OCI-LY1 (cell line): ENCODE results near the gene ZG16B.

Source experiments
- H2AFZ ChIP-seq: fragments of 200-600 bp; sonication (generic), shearing (Covaris generic); 2 replicates; pipeline ENCODE4 v1.6.0; 2014; ENCODE audit warnings: antibody characterized with exemption, mild to moderate bottlenecking, low read length
- H3F3A ChIP-seq: fragments of 200-600 bp; sonication (generic), shearing (Covaris generic); 2 replicates; pipeline ENCODE4 v1.6.0; 2014; ENCODE audit warnings: mild to moderate bottlenecking, antibody characterized with exemption, low read length, moderate library complexity; ENCODE audit not compliant: insufficient read depth
- H3K27ac ChIP-seq: fragments of 200-600 bp; sonication (generic); 2 replicates; pipeline ENCODE4 v1.5.1; 2014; ENCODE audit warnings: low read length, mixed run types, mild to moderate bottlenecking, low read depth; ENCODE audit not compliant: poor library complexity, severe bottlenecking
- H3K27me3 ChIP-seq: fragments of 200-600 bp; sonication (generic); 2 replicates; pipeline ENCODE4 v1.6.0; 2014; ENCODE audit warnings: antibody characterized with exemption, mild to moderate bottlenecking, low read length, moderate library complexity; ENCODE audit not compliant: insufficient read depth
- H3K36me3 ChIP-seq: fragments of 200-600 bp; sonication (generic); 2 replicates; pipeline ENCODE4 v1.6.1; 2014; ENCODE audit warnings: mild to moderate bottlenecking, antibody characterized with exemption, low read length, moderate library complexity, mixed read lengths; ENCODE audit not compliant: insufficient read depth
- H3K4me1 ChIP-seq: fragments of 200-600 bp; sonication (generic); 2 replicates; pipeline ENCODE4 v1.5.1; 2014; ENCODE audit warnings: mild to moderate bottlenecking, low read length, moderate library complexity; ENCODE audit not compliant: insufficient read depth, severe bottlenecking
- H3K4me2 ChIP-seq: fragments of 200-600 bp; sonication (generic), shearing (Covaris generic); 2 replicates; pipeline ENCODE4 v1.6.1; 2014; ENCODE audit warnings: low read length
- H3K4me3 ChIP-seq: fragments of 200-600 bp; sonication (generic); 2 replicates; pipeline ENCODE4 v1.5.1; 2014; ENCODE audit warnings: low read length, low read depth, mild to moderate bottlenecking, mixed read lengths; ENCODE audit not compliant: poor library complexity, severe bottlenecking
- H3K79me2 ChIP-seq: fragments of 200-600 bp; shearing (Covaris generic); 2 replicates; pipeline ENCODE4 v1.6.1; 2016; ENCODE audit warnings: mixed run types, low read length, mixed read lengths; ENCODE audit not compliant: insufficient read depth
- H3K9ac ChIP-seq: fragments of 200-600 bp; sonication (generic), shearing (Covaris generic); 2 replicates; pipeline ENCODE4 v1.6.1; 2014; ENCODE audit warnings: mild to moderate bottlenecking, low read length, mixed read lengths
- H3K9me2 ChIP-seq: fragments of 200-600 bp; sonication (generic), shearing (Covaris generic); 2 replicates; pipeline ENCODE4 v1.6.1; 2014; ENCODE audit warnings: low read depth, mild to moderate bottlenecking, low read length, mixed read lengths
- H3K9me3 ChIP-seq: fragments of 200-600 bp; shearing (Covaris generic); 2 replicates; pipeline ENCODE4 v1.6.1; 2014; ENCODE audit warnings: low read length, mixed read lengths
- H4K20me1 ChIP-seq: fragments of 200-600 bp; sonication (generic), shearing (Covaris generic); 2 replicates; pipeline ENCODE4 v1.6.0; 2016; ENCODE audit warnings: mild to moderate bottlenecking, low read length; ENCODE audit not compliant: insufficient read depth
- CTCF ChIP-seq: fragments of 200-600 bp; sonication (generic), shearing (Covaris generic); IDR thresholded peaks from 2 replicates; pipeline ENCODE4 v1.5.1; 2017; ENCODE audit warnings: mild to moderate bottlenecking, antibody characterized with exemption, low read length, moderate library complexity, mixed read lengths
- EZH2 ChIP-seq: fragments of 200-600 bp; sonication (generic), shearing (Covaris generic); IDR thresholded peaks from 2 replicates; pipeline ENCODE4 v1.8.0; 2017; ENCODE audit warnings: borderline replicate concordance, mixed run types, mild to moderate bottlenecking, antibody characterized with exemption, low read length, moderate library complexity, mixed read lengths

The ZG16B gene

DNA sequence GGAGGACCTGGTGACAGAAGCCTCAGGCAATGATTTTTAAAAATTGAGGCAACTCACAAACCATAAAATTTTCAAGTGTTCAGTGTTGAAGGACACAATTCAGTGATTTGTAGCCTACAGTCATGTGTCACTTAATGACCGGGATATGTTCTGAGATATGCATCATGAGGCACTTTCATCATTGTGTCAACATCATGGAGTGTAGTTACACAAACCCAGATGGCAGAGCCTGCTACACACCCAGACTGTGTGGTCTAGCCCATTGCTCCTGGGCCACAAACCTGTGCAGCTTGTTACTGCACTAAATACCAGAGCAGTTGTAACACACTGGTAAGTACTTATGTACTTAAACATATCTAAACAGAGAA lies 30.3 kb upstream of the ZG16B start:
- no peaks in the 10 kb centered on the region for H3K9me2 ChIP-seq
- H3K9ac ChIP-seq: no peak overlapping the region
- no peak for TF ChIP-seq EZH2
- no peaks in the 10 kb centered on the region; the same call in 1 of the 2 replicates for H3K36me3 ChIP-seq
- H3K4me1 ChIP-seq: no peaks in the 10 kb centered on the region
- H2AFZ ChIP-seq: no peak overlapping the region
- H3K79me2 ChIP-seq: no peaks in the 10 kb centered on the region
- H3K4me3 ChIP-seq: no peak overlapping the region
- no peaks in the 10 kb centered on the region for H4K20me1 ChIP-seq
- H3K4me2 ChIP-seq: no peak overlapping the region
- 0 out of 2 replicates have a peak, but pooled peaks cover 6% of the 10 kb centered on the region for H3K9me3 ChIP-seq
- peaks cover 11% of the 10 kb centered on the region for H3K27me3 ChIP-seq
- no peak overlapping the region for H3K27ac ChIP-seq
- no peaks in the 10 kb centered on the region for H3F3A ChIP-seq

DNA sequence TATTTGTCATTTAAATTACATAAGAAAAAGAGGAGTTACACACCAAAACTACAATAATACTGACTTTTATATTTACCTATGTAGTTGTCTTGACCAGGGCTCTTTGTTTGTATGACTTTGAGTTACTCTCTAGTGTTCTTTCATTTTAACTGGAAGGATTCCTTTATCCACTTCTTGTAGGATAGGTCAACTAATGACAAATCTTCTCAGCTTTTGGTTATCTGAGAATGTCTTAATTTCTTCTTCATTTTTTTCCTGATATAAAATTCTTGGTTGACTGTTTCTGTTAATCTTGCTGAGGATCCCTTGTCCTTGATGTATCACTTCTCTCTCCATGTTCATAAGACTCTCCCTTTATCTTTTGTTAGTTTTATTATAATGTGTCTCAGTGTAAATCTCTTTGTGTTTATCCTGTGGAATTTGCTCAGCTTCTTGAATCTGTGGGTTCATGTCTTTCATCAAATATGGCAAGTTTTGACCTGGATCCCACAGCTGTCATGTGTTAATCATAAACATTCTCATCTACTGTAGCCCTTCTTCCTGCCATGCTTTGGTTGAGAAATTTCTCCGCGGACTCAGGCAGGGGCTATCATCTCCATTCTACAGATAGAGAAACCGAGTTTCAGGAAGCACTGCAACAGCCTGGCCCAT lies 26.4 kb upstream of the ZG16B start:
- Histone ChIP-seq H3K9ac (no peak overlapping the region), H3K27me3 (peaks cover 14% of the 10 kb centered on the region), H3K36me3 (no peaks in the 10 kb centered on the region; the same call in 1 of the 2 replicates), H3K9me3 (0 out of 2 replicates have a peak, but pooled peaks cover 6% of the 10 kb centered on the region), H3K79me2 (no peaks in the 10 kb centered on the region), H3K4me3 (no peak overlapping the region), H3K27ac (no peak overlapping the region), H3F3A (no peaks in the 10 kb centered on the region), H3K4me2 (no peak overlapping the region), H3K9me2 (no peaks in the 10 kb centered on the region), H4K20me1 (no peaks in the 10 kb centered on the region), H2AFZ (no peak overlapping the region), H3K4me1 (no peaks in the 10 kb centered on the region)
- no peak for TF ChIP-seq EZH2
- no peak for TF ChIP-seq CTCF

DNA sequence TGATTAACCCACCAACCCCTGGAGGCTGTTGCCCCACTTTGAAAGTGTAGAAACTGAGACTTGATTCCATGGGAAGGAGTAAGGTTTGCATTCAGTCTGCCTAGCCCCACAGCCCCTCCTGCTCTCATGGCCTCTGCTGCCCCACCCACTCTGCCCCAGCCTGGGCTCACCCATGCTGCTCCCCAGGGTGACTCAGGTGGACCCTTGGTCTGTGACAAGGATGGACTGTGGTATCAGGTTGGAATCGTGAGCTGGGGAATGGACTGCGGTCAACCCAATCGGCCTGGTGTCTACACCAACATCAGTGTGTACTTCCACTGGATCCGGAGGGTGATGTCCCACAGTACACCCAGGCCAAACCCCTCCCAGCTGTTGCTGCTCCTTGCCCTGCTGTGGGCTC lies 25.4 kb upstream of the ZG16B start:
- H3K9ac ChIP-seq: no peak overlapping the region
- no peaks in the 10 kb centered on the region; the same call in 1 of the 2 replicates for H3K36me3 ChIP-seq
- H3K4me1 ChIP-seq: no peaks in the 10 kb centered on the region
- no peak overlapping the region for H3K27ac ChIP-seq
- no peak overlapping the region for H3K4me3 ChIP-seq
- H3K9me3 ChIP-seq: 0 out of 2 replicates have a peak, but pooled peaks cover 6% of the 10 kb centered on the region
- H2AFZ ChIP-seq: no peak overlapping the region
- H3K79me2 ChIP-seq: no peaks in the 10 kb centered on the region
- no peak overlapping the region for H3K4me2 ChIP-seq
- no peaks in the 10 kb centered on the region for H4K20me1 ChIP-seq
- no peaks in the 10 kb centered on the region for H3F3A ChIP-seq
- H3K27me3 ChIP-seq: peaks cover 14% of the 10 kb centered on the region
- no peak for TF ChIP-seq EZH2
- no peak for TF ChIP-seq CTCF
- no peaks in the 10 kb centered on the region for H3K9me2 ChIP-seq

GRCh38 chr16:2806286-2806685 lies 23.8 kb upstream of the ZG16B start:
- no peaks in the 10 kb centered on the region for H4K20me1 ChIP-seq
- H3K4me3 ChIP-seq: no peak overlapping the region
- TF ChIP-seq EZH2: no peak
- no peak for TF ChIP-seq CTCF
- no peaks in the 10 kb centered on the region; the same call in 1 of the 2 replicates for H3K36me3 ChIP-seq
- no peaks in the 10 kb centered on the region for H3K79me2 ChIP-seq
- no peaks in the 10 kb centered on the region for H3K9me2 ChIP-seq
- no peak overlapping the region for H3K4me2 ChIP-seq
- no peak overlapping the region for H3K27ac ChIP-seq
- H3K27me3 ChIP-seq: peaks cover 14% of the 10 kb centered on the region
- no peak overlapping the region for H2AFZ ChIP-seq
- H3K9me3 ChIP-seq: 0 out of 2 replicates have a peak, but pooled peaks cover 6% of the 10 kb centered on the region
- H3K4me1 ChIP-seq: no peaks in the 10 kb centered on the region
- H3K9ac ChIP-seq: no peak overlapping the region
- H3F3A ChIP-seq: no peaks in the 10 kb centered on the region
